A549 (cell line): Measurements from ENCODE around the gene ANGEL2.

ENCODE experiments used
- BCL3 ChIP-seq: fragments of >200 bp; sonication (Bioruptor Twin); formaldehyde crosslinking; IDR thresholded peaks from 3 replicates; pipeline ENCODE4 v1.6.1; 2016
- CEBPB ChIP-seq, 2 experiments: fragments of >200 bp in 1 of 2; sonication (Bioruptor Twin) in 1 of 2; formaldehyde crosslinking in 1 of 2; IDR thresholded peaks; 2 replicates each; pipeline ENCODE4 v1.6.1; 2012 to 2016
- CTCF ChIP-seq: fragments of >200 bp; sonication (Bioruptor Twin); formaldehyde crosslinking; IDR thresholded peaks from 3 replicates; pipeline ENCODE4 v1.5.1; 2016
- POLR2A ChIP-seq: IDR thresholded peaks from 2 replicates; pipeline ENCODE4 v1.6.1; 2012; ENCODE audit warnings: mild to moderate bottlenecking, low read length
- RFX5 ChIP-seq: fragments of 450-650 bp; IDR thresholded peaks from 2 replicates; pipeline ENCODE4 v1.7.1; 2014; ENCODE audit warnings: antibody characterized with exemption, mild to moderate bottlenecking, moderate library complexity
- TF ChIP-seq, protein P1 (sequence below): IDR thresholded peaks from 2 replicates; pipeline ENCODE4 v1.6.1; 2012

GRCh38 chr1:212949771-212950170 lies 65.9 kb downstream of the ANGEL2 start:
- TF ChIP-seq CTCF (no peak), POLR2A (no peak), RFX5 (no peak), BCL3 (no peak), CEBPB (IDR thresholded peaks at IDR 0.05) (no peak)
- TF ChIP-seq, protein P1, sequence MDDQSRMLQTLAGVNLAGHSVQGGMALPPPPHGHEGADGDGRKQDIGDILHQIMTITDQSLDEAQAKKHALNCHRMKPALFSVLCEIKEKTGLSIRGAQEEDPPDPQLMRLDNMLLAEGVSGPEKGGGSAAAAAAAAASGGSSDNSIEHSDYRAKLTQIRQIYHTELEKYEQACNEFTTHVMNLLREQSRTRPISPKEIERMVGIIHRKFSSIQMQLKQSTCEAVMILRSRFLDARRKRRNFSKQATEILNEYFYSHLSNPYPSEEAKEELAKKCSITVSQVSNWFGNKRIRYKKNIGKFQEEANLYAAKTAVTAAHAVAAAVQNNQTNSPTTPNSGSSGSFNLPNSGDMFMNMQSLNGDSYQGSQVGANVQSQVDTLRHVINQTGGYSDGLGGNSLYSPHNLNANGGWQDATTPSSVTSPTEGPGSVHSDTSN: no peak
